IPS-18c (cell line): ENCODE measurements around the gene PARVA.

Source experiments
- H3K4me3 ChIP-seq: 2 replicates; pipeline ENCODE4 v1.7.0; 2013; ENCODE audit warnings: low read depth, mild to moderate bottlenecking, low read length, moderate library complexity; ENCODE audit not compliant: insufficient read depth
- H3K9me3 ChIP-seq: one replicate; pipeline ENCODE4 v1.6.1; 2013; ENCODE audit warnings: mild to moderate bottlenecking, low read length, moderate library complexity; ENCODE audit not compliant: control insufficient read depth, insufficient read depth

The PARVA gene

GRCh38 chr11:12497431-12497830, 120.1 kb downstream of the PARVA start:
- Histone ChIP-seq H3K9me3 (no peaks in the 10 kb centered on the region), H3K4me3 (no peak overlapping the region)

GRCh38 chr11:12499071-12499470, 121.7 kb downstream of the PARVA start:
- Histone ChIP-seq H3K4me3 (no peak overlapping the region), H3K9me3 (no peaks in the 10 kb centered on the region)

GRCh38 chr11:12502046-12502445, 124.7 kb downstream of the PARVA start:
- Histone ChIP-seq H3K4me3 (no peak overlapping the region), H3K9me3 (no peaks in the 10 kb centered on the region)

GRCh38 chr11:12503039-12503484, 125.7 kb downstream of the PARVA start:
- Histone ChIP-seq H3K4me3 (no peak overlapping the region), H3K9me3 (no peaks in the 10 kb centered on the region)

- Histone ChIP-seq H3K9me3 (no peaks in the 10 kb centered on the region), H3K4me3 (no peak overlapping the region)
These were observed 126.5 kb downstream of the PARVA start for GRCh38 chr11:12503886-12504285.

- Histone ChIP-seq H3K4me3 (no peak overlapping the region), H3K9me3 (no peaks in the 10 kb centered on the region)
These were observed 127.8 kb downstream of the PARVA start for GRCh38 chr11:12505183-12505582.

- Histone ChIP-seq H3K4me3 (no peak overlapping the region), H3K9me3 (no peaks in the 10 kb centered on the region)
These were observed 129.1 kb downstream of the PARVA start for GRCh38 chr11:12506404-12506921.

- Histone ChIP-seq H3K4me3 (no peak overlapping the region), H3K9me3 (no peaks in the 10 kb centered on the region)
These were observed 130.0 kb downstream of the PARVA start for GRCh38 chr11:12507391-12507790.

- Histone ChIP-seq H3K4me3 (no peak overlapping the region), H3K9me3 (no peaks in the 10 kb centered on the region)
These were observed 130.9 kb downstream of the PARVA start for GRCh38 chr11:12508151-12508751.

- no peaks in the 10 kb centered on the region for H3K9me3 ChIP-seq
- H3K4me3 ChIP-seq, result no peak overlapping the region
These were observed 132.0 kb downstream of the PARVA start for GRCh38 chr11:12509371-12509770.

GRCh38 chr11:12512132-12512531, 134.8 kb downstream of the PARVA start:
- Histone ChIP-seq H3K9me3 (no peaks in the 10 kb centered on the region), H3K4me3 (no peak overlapping the region)

- Histone ChIP-seq H3K4me3 (no peak overlapping the region), H3K9me3 (no peaks in the 10 kb centered on the region)
These were observed 135.5 kb downstream of the PARVA start for GRCh38 chr11:12512826-12513395.

- Histone ChIP-seq H3K4me3 (no peak overlapping the region), H3K9me3 (no peaks in the 10 kb centered on the region)
These were observed 139.2 kb downstream of the PARVA start for GRCh38 chr11:12516387-12517105.

GRCh38 chr11:12517306-12517705, 139.9 kb downstream of the PARVA start:
- H3K4me3 ChIP-seq, result no peak overlapping the region

GRCh38 chr11:12517741-12518140, 140.4 kb downstream of the PARVA start:
- H3K4me3 ChIP-seq, result no peak overlapping the region
- H3K9me3 ChIP-seq, result no peaks in the 10 kb centered on the region

More at GRCh38 chr11:12517306-12517705, 139.9 kb downstream of the PARVA start:
- H3K9me3 ChIP-seq, result no peaks in the 10 kb centered on the region

- no peaks in the 10 kb centered on the region for H3K9me3 ChIP-seq
- no peak overlapping the region for H3K4me3 ChIP-seq
These were observed 141.4 kb downstream of the PARVA start for GRCh38 chr11:12518606-12519385.

GRCh38 chr11:12520054-12520453, 142.7 kb downstream of the PARVA start:
- Histone ChIP-seq H3K9me3 (no peaks in the 10 kb centered on the region), H3K4me3 (no peak overlapping the region)
